HG03135 (cell line): Measurements from ENCODE around the gene FAM135A.

ENCODE experiments used
- ATAC-seq: cut with Tn5 transposase; IDR thresholded peaks from one replicate; pipeline ENCODE4 v1.9.1; 2021; ENCODE audit warnings: mild to moderate bottlenecking, moderate library complexity; ENCODE audit not compliant: unreplicated experiment

Gene FAM135A

GRCh38 chr6:70413114-70413991, at the start of gene FAM135A:
FAM135A (plus strand) TSS chr6:70413508; CDS start chr6:70428343, 14,835 bp downstream.
- ATAC-seq, result peak; percentile 86

GRCh38 chr6:70363741-70364493, 49.4 kb upstream of the FAM135A start:
- no peak for ATAC-seq

- ATAC-seq, result peak; percentile 85
Observed at GRCh38 chr6:70369332-70369950, 43.9 kb upstream of the FAM135A start.

GRCh38 chr6:70370496-70370895, 42.8 kb upstream of the FAM135A start:
- no peak for ATAC-seq

- ATAC-seq, result peak; percentile 53
Observed at GRCh38 chr6:70371454-70372105, 41.7 kb upstream of the FAM135A start.

GRCh38 chr6:70375166-70375565, 38.1 kb upstream of the FAM135A start:
- ATAC-seq, result no peak

- ATAC-seq, result no peak
Observed at GRCh38 chr6:70375882-70376281, 37.4 kb upstream of the FAM135A start.

- no peak for ATAC-seq
Observed at GRCh38 chr6:70376628-70377027, 36.7 kb upstream of the FAM135A start.

GRCh38 chr6:70377372-70377771, 35.9 kb upstream of the FAM135A start:
- ATAC-seq, result no peak

- no peak for ATAC-seq
Observed at GRCh38 chr6:70379473-70380013, 33.8 kb upstream of the FAM135A start.

- ATAC-seq, result peak; percentile 89
Observed at GRCh38 chr6:70380252-70380651, 33.1 kb upstream of the FAM135A start.

GRCh38 chr6:70380771-70381416, 32.4 kb upstream of the FAM135A start:
- no peak for ATAC-seq

- ATAC-seq, result no peak
Observed at GRCh38 chr6:70381417-70381782, 31.9 kb upstream of the FAM135A start.

- ATAC-seq, result no peak
Observed at GRCh38 chr6:70385901-70386300, 27.4 kb upstream of the FAM135A start.

GRCh38 chr6:70388814-70389213, 24.5 kb upstream of the FAM135A start:
- ATAC-seq, result no peak

GRCh38 chr6:70389261-70389660, 24.0 kb upstream of the FAM135A start:
- ATAC-seq, result no peak

- ATAC-seq, result no peak
Observed at GRCh38 chr6:70390067-70390466, 23.2 kb upstream of the FAM135A start.

- no peak for ATAC-seq
Observed at GRCh38 chr6:70391492-70391891, 21.8 kb upstream of the FAM135A start.

GRCh38 chr6:70394518-70395300, 18.6 kb upstream of the FAM135A start:
- ATAC-seq, result no peak

- ATAC-seq, result no peak
Observed at GRCh38 chr6:70395301-70395672, 18.0 kb upstream of the FAM135A start.
